HEK293 (cell line): Measurements from ENCODE around the gene SCYGR3.

Source experiments
- CTCF ChIP-seq: fragments of 450-650 bp; formaldehyde crosslinking; IDR thresholded peaks from 2 replicates; pipeline ENCODE4 v1.5.1; 2016; ENCODE audit warnings: missing biosample characterization, missing genetic modification characterization
- TCF7L2 ChIP-seq: IDR thresholded peaks from 2 replicates; pipeline ENCODE4 v1.6.1; 2011; ENCODE audit warnings: low read depth, mild to moderate bottlenecking, inconsistent platforms, low read length, moderate library complexity, borderline replicate concordance
- YY1 ChIP-seq: fragments of 450-650 bp; formaldehyde crosslinking; IDR thresholded peaks from 2 replicates; pipeline ENCODE4 v1.5.1; 2018; ENCODE audit warnings: missing biosample characterization, missing genetic modification characterization
- ZEB2 ChIP-seq: fragments of 450-650 bp; formaldehyde crosslinking; IDR thresholded peaks from 2 replicates; pipeline ENCODE4 v1.5.1; 2016; ENCODE audit warnings: missing biosample characterization, missing genetic modification characterization
- ZNF169 ChIP-seq: fragments of 450-650 bp; formaldehyde crosslinking; IDR thresholded peaks from 2 replicates; pipeline ENCODE4 v1.5.1; 2016; ENCODE audit warnings: missing biosample characterization, missing genetic modification characterization
- ZNF184 ChIP-seq: fragments of 450-650 bp; IDR thresholded peaks from 2 replicates; pipeline ENCODE4 v1.5.1; 2018; ENCODE audit warnings: missing biosample characterization, mild to moderate bottlenecking, missing genetic modification characterization
- ZNF280C ChIP-seq: fragments of 450-650 bp; formaldehyde crosslinking; IDR thresholded peaks from 2 replicates; pipeline ENCODE4 v1.5.1; 2016; ENCODE audit warnings: missing biosample characterization, missing genetic modification characterization
- ZSCAN18 ChIP-seq: fragments of 450-650 bp; formaldehyde crosslinking; IDR thresholded peaks from 2 replicates; pipeline ENCODE4 v1.5.1; 2016; ENCODE audit warnings: missing biosample characterization, missing genetic modification characterization

- TF ChIP-seq TCF7L2 (no peak), ZNF169 (tag by site-specific recombination) (no peak), YY1 (tag by site-specific recombination) (no peak), ZNF184 (no peak), ZEB2 (tag by site-specific recombination) (no peak), CTCF (tag by site-specific recombination) (no peak), ZNF280C (tag by site-specific recombination) (no peak), ZSCAN18 (tag by site-specific recombination) (no peak)
Measured at GRCh38 chr2:227643990-227644551, 29.4 kb upstream of the SCYGR3 start.
